Stimulated activated CD4-positive, alpha-beta T cell treated with anti-CD3 and anti-CD28 coated beads, Interleukin-4, amount 100 ng/mL, for 48 hours (primary cell): ENCODE data around the gene PFAS.
"Not testable (repeated sequence)": the region's sequence is repeated elsewhere in the genome, so short reads cannot be mapped to it uniquely, and the experiment has no call there.

Source experiments
- DNase-seq, 2 donors: peaks; one replicate each; pipeline ENCODE4 v3.0.0-alpha.2; 2020; ENCODE audit warnings: low read depth in 2 of 2

Gene PFAS

GRCh38 chr17:8248751-8249607 lies at the start of gene PFAS:
PFAS (plus strand) TSS chr17:8249289; CDS start chr17:8253938, 4,649 bp downstream.
- peak; percentile 96 to 98 for DNase-seq

GRCh38 chr17:8204761-8205555 lies 44.1 kb upstream of the PFAS start:
- no peak for DNase-seq

- no peak for DNase-seq
Observed at GRCh38 chr17:8206536-8206935, 42.6 kb upstream of the PFAS start.

GRCh38 chr17:8209907-8210760 lies 39.0 kb upstream of the PFAS start, which contains the start of gene AURKB:
AURKB (minus strand) TSS chr17:8210575; CDS start chr17:8210224, 351 bp downstream.
- DNase-seq: peak; percentile 88 to 92

GRCh38 chr17:8210761-8211458 lies 38.2 kb upstream of the PFAS start:
- DNase-seq: no peak

- no peak for DNase-seq
Observed at GRCh38 chr17:8212312-8213180, 36.5 kb upstream of the PFAS start.

- DNase-seq: not testable (repeated sequence)
Observed at GRCh38 chr17:8214000-8214399, 35.1 kb upstream of the PFAS start.

GRCh38 chr17:8220783-8221662 lies 28.1 kb upstream of the PFAS start:
- peak; percentile 83 to 96 for DNase-seq

- DNase-seq: peak; percentile 81 to 90
Observed at GRCh38 chr17:8221663-8222379, 27.3 kb upstream of the PFAS start.

GRCh38 chr17:8222380-8222629 lies 26.8 kb upstream of the PFAS start:
- DNase-seq: peak in 1 of 2 donors; percentile 71

GRCh38 chr17:8222630-8223355 lies 26.3 kb upstream of the PFAS start:
- peak; percentile 87 to 90 for DNase-seq

GRCh38 chr17:8223356-8224126 lies 25.5 kb upstream of the PFAS start:
- DNase-seq: peak; percentile 54 to 59

- DNase-seq: no peak
Observed at GRCh38 chr17:8224891-8225812, 23.9 kb upstream of the PFAS start.

GRCh38 chr17:8225813-8226535 lies 23.1 kb upstream of the PFAS start:
- peak; percentile 72 to 75 for DNase-seq

GRCh38 chr17:8226536-8227237 lies 22.4 kb upstream of the PFAS start:
- DNase-seq: peak; percentile 26 to 59
